GM19395 (cell line): ENCODE data around the gene BHLHA9.

Source experiments
- ATAC-seq: cut with Tn5 transposase; IDR thresholded peaks from one replicate; pipeline ENCODE4 v1.9.1; 2021; ENCODE audit warnings: mild to moderate bottlenecking, moderate library complexity; ENCODE audit not compliant: unreplicated experiment

The BHLHA9 gene

GRCh38 chr17:1251866-1252608, 18.2 kb upstream of the BHLHA9 start:
- no peak for ATAC-seq

- ATAC-seq, result no peak
Observed at GRCh38 chr17:1255041-1255440, 15.2 kb upstream of the BHLHA9 start.

- no peak for ATAC-seq
Observed at GRCh38 chr17:1256699-1257098, 13.5 kb upstream of the BHLHA9 start.

- ATAC-seq, result no peak
Observed at GRCh38 chr17:1260086-1260769, 10.0 kb upstream of the BHLHA9 start.

- no peak for ATAC-seq
Observed at GRCh38 chr17:1260770-1261161, 9.5 kb upstream of the BHLHA9 start.

- ATAC-seq, result no peak
Observed at GRCh38 chr17:1264196-1264595, 6.0 kb upstream of the BHLHA9 start.

GRCh38 chr17:1267471-1267943, 2.7 kb upstream of the BHLHA9 start:
- ATAC-seq, result no peak

DNA sequence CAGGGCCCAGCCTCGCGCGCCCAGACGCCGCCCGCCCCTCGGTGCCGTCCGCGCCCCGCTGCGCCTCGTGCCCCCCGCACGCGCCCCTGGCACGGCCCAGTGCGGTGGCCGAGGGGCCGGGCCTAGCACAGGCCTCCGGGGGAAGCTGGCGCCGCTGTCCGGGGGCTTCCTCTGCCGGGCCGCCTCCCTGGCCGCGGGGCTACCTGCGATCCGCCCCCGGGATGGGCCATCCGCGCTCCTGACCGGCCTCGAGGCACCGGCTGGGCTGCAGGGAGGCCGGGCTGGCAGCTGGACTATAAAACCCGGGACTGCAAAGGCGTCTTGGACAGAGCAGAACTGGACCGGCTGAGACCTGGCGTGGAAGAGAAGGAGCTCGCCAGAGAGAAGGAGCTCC, 783 bp downstream of the BHLHA9 start:
- no peak for ATAC-seq

DNA sequence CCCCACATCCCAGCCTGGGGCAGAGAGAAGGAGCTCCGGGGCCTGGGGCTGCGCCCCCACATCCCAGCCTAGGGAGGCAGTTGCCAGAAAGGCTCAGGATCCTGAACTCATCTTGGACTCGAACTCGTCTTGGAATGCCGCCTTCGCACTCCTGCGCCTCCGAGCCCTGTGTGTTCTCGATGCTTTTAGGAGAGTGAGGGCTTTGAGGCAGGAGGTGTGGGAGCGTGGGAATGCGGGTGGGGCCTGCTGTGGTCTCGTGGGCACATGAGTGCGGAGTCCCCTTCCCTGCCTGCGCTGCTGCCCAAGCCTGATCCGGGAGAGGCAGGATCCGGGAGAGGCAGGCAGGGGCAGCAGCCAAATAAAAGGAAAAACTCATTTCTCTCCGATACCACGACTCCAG, 1.2 kb downstream of the BHLHA9 start:
- ATAC-seq, result no peak

DNA sequence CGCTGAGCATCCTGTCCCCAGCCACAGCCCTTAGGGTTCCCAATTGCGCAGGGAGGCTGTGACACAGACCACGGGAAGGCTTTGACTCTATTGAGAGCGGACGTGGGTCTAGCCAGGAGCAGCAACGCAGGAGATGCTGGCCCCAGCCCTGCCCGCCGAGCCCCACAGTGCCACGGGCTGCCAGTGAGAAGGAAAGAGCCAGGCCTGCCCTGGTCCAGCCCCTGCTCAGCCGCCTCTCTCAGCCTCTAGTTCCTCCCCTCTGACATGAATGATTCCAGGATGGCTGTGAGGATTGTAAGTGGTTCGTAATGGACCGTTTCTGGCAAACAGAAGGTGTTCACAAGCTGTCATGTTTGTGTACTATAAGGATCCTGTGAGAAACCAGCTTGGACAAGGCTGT, 2.5 kb downstream of the BHLHA9 start:
- ATAC-seq, result no peak

DNA sequence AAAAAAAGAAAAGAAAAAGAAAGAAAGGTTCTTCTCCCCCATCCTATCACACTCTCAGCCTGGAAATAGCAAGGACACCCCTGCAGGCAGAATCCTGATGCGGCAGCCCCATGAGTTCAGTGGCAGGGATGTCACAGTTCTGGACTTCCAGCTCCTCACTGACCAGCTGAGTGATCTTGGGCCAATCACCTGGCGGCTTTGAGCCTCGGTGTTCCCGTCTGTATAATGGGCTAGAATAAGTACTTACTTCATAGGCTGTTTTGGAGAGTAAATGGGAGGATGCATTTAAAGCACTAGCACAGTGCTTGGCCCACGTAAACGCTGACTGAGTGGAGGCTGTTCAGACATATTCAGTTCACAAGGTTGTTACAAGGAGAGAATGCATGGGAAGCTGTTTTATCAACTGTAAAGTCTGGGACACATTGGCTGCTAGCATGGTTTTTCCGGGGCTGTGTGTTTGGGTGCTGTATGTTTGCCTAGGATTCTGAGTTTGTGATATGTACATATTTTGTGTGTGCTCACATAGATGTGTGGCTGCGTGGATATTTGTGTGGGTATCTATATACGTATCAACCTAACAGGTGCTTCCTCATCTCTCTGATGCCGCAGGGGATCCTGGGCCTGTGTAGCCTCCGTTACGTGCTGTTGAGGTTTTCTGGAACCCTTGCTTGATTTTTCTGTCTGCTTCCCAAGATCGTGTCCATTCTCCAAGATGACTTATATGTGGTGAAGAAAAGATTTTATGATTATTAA, 3.4 kb downstream of the BHLHA9 start:
- no peak for ATAC-seq

DNA sequence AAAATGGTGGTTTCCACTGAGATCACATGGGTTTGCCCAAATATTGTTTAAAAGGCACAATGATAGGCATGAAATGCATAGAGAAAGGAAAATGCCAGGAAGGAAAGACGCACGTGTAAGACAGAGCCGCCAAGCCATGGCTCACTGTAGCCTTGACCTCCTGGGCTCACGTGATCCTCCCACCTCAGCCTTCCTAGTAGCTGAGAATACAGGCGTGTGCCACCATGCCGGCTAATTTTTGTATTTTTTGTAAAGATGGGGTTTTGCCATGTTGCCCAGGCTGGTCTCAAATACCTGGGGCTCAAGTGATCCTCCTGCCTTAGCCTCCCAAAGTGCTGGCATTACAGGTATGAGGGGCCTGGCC, 4.0 kb downstream of the BHLHA9 start:
- ATAC-seq, result no peak

DNA sequence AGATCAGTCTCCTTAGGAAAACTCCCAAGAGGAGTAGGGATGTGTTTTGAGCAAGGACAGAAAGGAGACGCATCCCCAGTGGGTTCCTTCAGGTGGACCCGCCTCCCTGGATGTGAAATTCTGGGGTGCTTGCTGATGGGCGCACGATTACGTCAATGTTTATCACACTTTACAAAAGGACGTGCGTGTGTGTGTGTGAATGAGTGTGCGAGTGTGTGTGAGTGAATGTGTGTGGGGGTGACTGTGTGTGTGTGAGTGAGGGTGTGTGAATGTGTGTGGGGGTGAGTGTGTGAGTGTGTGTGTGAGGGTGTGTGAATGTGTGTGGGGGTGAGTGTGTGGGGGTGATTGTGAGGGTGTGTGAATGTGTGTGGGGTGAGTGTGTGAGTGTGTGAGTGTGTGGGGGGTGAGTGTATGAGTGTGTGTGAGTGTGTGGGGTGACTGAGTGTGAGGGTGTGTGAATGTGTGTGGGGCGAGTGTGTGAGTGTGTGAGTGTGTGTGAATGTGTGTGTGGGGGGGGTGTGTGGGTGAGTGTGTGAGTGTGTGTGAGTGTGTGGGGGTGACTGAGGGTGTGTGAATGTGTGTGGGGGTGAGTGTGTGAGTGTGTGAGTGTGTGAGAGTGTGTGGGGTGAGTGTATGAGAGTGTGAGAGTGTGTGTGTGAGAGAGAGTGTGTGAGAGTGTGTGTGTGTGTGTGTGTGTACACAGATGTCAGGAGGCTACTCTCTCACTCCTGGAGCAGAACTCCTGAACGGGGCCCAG, 5.1 kb downstream of the BHLHA9 start:
- ATAC-seq, result no peak

GRCh38 chr17:1275962-1276736, 5.9 kb downstream of the BHLHA9 start:
- no peak for ATAC-seq

- no peak for ATAC-seq
Observed at GRCh38 chr17:1280652-1281051, 10.4 kb downstream of the BHLHA9 start.

DNA sequence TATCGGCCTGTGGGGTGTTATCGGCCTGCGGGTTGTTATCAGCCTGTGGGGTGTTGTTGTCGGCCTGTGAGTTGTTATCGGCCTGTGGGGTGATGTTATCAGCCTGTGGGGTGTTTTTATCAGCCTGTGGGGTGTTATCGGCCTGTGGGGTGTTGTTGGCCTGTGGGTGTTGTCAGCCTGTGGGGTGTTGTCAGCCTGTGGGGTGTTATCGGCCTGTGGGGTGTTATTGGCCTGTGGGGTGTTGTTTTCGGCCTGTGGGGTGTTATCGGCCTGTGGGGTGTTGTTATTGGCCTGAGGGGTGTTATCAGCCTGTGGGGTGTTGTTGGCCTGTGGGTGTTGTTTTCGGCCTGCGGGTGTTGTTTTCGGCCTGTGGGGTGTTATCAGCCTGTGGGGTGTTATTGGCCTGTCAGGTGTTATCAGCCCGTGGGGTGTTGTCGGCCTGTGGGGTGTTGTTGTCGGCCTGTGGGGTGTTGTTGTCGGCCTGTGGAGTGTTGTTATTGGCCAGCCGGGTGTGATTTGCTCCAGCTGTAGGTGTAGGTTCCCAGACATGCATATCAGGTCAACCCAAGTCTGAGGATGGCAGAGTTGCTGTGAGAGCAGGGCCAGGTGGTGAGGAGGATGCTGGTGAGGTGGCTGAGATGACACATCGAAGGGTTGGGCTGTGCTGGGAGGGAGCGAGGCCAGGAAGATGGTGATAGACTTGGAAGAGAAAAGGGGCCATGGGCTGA, 16.3 kb downstream of the BHLHA9 start:
- ATAC-seq, result no peak

DNA sequence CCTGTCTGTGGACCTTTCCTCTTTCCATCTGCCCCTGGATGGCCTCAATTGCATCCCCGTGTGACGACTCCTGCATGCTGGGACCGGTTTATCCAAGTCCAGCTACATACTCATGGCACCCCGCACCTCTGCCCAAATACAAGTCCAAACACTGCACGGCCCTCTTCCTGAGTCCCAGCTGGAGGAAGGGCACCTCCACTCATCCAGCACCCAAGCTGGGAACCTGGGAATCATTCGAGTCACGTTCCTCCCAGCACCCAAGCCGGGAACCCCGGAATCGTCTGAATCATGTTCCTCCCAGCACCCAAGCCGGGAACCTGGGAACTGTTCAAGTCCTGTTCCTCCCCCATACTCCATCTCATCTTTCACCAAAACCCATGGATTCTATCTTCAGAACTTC, 19.5 kb downstream of the BHLHA9 start:
- ATAC-seq, result no peak

GRCh38 chr17:1290676-1291075, 20.4 kb downstream of the BHLHA9 start:
- ATAC-seq, result no peak

- no peak for ATAC-seq
Observed at GRCh38 chr17:1294157-1294717, 24.0 kb downstream of the BHLHA9 start.
